Hepatic stellate cell (primary cell): ENCODE data around the gene AFAP1L2.

Source experiments
- DNase-seq: peaks from one replicate; pipeline ENCODE4 v3.0.0; 2011; ENCODE audit warnings: low spot score

The AFAP1L2 gene, protein sequence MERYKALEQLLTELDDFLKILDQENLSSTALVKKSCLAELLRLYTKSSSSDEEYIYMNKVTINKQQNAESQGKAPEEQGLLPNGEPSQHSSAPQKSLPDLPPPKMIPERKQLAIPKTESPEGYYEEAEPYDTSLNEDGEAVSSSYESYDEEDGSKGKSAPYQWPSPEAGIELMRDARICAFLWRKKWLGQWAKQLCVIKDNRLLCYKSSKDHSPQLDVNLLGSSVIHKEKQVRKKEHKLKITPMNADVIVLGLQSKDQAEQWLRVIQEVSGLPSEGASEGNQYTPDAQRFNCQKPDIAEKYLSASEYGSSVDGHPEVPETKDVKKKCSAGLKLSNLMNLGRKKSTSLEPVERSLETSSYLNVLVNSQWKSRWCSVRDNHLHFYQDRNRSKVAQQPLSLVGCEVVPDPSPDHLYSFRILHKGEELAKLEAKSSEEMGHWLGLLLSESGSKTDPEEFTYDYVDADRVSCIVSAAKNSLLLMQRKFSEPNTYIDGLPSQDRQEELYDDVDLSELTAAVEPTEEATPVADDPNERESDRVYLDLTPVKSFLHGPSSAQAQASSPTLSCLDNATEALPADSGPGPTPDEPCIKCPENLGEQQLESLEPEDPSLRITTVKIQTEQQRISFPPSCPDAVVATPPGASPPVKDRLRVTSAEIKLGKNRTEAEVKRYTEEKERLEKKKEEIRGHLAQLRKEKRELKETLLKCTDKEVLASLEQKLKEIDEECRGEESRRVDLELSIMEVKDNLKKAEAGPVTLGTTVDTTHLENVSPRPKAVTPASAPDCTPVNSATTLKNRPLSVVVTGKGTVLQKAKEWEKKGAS

DNA sequence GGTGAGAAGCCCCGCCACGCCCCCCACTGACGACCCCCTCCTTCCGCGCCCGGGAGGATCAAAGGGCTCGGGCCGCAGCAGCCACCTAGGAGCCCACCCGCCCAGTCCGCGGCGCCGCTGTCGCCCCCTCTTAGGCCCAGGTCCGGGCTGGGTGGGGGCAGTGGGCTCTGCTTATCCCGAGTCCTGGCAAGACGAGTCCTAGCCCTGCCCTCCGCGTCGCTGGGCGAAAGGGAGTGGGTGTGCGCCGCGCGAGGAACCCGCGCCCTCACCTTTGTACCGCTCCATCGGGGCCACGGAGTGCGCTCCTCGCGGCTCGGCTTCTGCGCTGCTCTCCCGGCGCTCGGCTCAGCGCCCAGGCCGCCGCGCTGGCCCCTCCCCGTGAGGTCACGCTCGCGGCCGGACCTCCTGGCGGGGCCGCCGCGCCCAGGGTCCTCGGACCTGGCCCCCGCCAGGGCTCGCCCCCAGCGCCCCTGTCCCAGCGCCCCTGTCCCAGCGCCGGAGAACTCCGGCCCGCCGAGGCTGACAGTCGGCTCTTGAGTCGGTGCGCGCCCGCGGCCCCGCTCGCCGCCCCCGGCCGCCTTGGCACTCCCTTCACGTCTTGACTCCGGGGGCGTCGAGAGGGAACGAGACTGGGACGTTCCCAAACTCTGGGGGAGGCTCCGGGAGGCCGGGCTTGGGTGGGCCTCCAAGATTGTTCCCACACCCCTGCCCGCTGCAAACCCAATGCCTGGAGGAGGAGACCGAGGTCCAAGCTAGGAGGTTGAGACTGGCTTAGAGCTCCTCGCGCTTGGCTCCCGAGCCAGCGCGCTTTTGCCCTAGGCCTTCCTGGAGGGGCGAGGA, at the start of gene AFAP1L2:
AFAP1L2 (minus strand) TSS at position 332 of the 840 bp plus-strand sequence; CDS start at position 285, 47 bp downstream.
- peak; percentile 60 for DNase-seq

GRCh38 chr10:114453576-114453975, 49.3 kb upstream of the AFAP1L2 start:
- DNase-seq = no peak

- no peak for DNase-seq
These were observed 44.6 kb upstream of the AFAP1L2 start for GRCh38 chr10:114448897-114449296.

GRCh38 chr10:114445332-114445731, 41.0 kb upstream of the AFAP1L2 start:
- DNase-seq = no peak

GRCh38 chr10:114444819-114445218, 40.5 kb upstream of the AFAP1L2 start:
- DNase-seq = no peak

GRCh38 chr10:114442091-114442630, 37.9 kb upstream of the AFAP1L2 start:
- DNase-seq = no peak

- DNase-seq = no peak
These were observed 36.8 kb upstream of the AFAP1L2 start for GRCh38 chr10:114441107-114441506.

DNA sequence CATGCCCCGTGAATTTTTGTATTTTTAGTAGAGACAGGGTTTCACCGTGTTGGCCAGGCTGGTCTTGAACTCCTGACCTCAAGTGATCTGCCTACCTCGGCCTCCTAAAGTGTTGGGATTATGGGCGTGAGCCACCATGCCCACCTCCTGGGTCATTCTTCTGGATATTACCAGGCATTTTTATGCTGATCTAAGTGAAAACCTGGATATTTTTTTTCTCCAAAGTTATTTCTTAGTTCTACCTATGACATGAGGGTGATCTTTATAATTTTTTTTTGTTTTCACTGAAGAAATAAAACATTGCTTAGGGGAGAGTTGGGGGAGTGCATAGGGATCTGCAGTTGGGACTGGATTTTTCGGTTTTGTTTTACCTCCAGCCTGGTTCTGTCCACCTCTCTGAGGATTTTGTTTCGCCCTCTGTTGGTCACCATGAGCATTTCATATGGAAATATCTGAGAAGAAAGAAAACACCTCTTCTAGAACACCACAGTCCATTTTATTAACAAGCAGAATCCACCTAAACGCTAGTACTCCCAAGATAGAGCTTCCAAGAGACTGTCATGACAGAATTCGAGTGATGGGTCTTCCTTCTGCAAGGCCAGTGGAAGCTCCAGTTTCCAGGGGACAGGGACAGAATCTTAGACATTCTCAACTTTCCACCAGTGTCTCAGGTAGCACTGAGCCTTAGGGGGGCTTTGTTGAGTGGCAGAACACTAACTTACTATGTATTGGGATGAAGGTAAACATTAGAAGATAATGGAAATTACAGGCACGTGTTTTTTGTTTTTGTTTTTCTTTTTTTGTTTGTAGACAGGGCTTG, 33.4 kb upstream of the AFAP1L2 start:
- DNase-seq = peak; percentile 44

- no peak for DNase-seq
These were observed 32.6 kb upstream of the AFAP1L2 start for GRCh38 chr10:114436941-114437340.

GRCh38 chr10:114432566-114433093, 28.3 kb upstream of the AFAP1L2 start:
- no peak for DNase-seq

DNA sequence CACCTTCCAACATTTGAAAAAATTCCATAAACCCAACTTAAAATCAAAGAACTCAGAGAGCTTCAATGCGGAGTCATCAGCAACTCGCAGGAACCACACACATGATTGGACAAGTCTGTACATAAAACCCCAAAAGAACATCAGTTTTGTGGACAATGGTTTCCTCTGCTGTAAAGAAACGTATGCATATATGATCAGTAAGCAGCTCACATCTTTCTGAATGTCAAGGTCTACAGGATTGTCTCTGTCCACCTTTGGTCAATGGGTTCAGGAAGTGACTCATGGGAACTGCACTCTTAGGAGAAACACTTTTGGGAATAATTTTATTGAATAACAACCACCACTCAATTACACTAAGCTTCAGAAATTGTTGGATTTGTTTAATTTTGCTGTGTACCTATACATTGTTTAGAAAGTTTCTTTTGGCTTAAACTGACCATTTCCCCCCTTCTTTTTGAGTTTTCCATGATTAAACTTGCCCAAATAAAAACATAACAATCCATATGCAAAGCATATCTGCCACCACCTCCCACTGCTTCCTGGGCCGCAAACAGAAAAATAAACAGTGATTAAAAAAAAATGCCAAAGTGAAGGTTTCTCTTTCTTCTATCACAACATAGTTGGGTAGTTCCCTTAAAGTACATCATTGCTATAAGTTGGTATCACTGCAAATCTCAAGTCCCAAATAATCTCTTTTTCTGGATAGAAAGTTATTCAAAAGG, 27.3 kb upstream of the AFAP1L2 start:
- DNase-seq = no peak

DNA sequence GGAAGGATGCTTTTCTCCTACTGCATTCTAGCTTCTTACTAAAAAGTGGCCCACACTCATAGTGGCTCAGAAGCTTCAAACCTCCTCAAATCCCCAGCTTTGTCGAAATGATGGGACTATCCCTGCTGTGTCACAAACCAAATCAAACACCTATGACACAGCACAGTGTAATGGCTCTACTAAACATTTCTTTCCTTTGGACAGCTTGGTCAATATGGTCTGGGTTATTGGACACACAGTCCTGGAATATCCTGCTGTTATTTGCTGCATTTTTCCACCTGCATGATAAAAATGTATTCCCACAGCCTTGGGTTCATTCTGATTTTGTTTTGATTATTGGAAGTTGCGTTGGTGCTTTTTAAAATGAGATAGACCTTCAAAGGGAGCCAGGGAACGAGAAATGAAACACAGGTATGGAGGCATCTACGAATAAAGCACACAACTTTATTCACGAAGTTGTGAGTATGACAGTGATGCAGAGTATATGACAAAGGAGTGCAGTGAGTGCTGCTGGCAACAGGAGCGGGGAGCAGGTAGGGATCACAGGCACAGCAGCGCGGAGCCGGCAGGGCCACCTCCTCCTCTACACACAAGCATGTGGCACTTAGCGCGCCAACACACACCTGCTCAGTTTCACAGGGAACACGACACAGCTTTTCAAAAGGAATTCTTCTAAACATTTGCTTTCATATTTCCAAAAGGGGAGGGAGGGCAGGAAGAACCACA, 26.5 kb upstream of the AFAP1L2 start:
- no peak for DNase-seq

DNA sequence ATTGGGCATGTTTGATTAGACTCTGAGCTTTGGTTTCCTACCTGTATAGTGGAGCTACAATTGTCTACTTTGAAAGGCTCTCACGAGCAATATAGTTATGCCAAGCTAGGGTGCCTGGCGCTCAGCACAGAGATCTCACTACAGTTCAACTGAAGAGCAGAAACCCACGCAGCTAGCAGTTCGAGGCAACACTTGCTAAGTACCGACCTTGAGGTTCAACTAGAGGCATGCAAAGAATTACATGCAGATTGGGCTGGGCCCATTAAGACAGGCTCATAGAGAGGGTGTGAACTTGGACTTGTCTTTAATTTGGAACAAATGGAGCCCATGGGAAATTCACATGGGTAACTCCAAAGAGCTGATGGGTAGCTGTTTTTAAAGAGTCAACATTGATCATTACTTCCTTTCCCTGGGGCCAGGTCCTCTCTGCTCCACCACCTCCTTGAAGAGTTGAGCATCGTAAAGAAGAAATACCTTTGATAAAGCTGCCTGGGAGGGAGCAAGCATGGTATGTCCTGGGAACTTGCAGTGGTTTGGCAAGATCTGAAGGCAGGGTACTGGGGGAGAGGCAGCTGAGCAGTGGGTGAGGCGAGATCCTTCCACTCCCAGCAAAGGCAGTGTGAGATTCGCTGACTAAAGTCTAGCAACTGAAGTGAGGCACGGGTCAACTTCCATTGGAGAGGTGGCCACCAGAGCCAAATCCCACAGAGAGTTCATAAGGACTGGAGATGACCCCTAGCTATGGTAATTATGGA, 25.5 kb upstream of the AFAP1L2 start:
- DNase-seq = no peak

DNA sequence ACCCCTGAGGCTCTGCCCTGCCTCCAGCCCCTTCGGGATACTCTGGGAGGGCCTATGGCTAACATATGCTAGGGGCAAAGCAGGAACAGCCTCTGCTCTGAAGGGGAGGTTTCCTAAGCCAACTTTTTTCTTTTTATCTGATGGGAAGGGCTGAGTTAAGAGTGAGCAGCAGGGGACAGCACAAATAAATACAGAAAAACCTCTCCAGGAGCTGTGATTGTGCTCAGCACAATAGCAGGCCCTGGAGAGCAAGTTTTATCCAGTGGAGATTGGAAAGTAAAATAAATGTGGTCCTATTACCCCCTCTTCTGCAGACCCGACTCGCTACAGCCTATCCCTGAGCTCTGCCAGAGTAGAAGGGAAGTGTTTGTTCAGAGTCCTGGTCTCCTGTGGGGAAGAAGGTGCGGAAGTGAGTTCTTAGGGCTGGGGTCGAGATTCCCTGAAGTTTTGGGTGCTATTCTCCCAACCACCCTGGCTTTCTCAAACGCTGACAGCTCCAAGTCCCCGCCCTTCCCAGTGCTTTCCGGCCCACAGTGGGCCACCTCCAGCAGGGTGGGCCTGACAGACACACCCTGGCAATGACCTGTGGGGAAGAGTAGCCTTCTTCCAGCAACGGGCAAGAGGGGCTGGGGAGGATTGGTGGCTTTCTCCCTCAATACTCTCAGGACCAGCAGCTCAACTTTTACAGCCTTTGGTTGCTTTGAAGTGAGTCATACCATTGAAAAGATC, 23.0 kb upstream of the AFAP1L2 start:
- DNase-seq = no peak

DNA sequence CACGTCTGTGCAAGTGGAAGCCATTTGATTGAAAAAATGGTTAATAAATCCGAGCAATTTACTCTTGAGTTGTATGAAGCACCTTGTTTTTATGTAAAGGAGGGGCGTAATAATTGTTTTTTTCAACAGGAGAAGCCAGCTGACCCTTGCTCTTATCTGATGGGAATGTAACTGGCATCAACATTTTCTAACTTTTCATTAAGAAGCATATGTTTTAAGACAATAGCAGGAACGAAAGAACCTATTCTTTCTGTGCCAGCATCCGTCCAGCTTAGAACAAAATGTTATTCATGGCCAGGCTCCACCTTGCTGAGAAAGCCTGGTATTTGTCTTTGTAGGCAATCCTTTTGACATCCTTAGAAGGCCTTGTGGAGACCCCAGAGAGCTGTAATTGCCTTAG, 22.2 kb upstream of the AFAP1L2 start:
- DNase-seq = no peak

DNA sequence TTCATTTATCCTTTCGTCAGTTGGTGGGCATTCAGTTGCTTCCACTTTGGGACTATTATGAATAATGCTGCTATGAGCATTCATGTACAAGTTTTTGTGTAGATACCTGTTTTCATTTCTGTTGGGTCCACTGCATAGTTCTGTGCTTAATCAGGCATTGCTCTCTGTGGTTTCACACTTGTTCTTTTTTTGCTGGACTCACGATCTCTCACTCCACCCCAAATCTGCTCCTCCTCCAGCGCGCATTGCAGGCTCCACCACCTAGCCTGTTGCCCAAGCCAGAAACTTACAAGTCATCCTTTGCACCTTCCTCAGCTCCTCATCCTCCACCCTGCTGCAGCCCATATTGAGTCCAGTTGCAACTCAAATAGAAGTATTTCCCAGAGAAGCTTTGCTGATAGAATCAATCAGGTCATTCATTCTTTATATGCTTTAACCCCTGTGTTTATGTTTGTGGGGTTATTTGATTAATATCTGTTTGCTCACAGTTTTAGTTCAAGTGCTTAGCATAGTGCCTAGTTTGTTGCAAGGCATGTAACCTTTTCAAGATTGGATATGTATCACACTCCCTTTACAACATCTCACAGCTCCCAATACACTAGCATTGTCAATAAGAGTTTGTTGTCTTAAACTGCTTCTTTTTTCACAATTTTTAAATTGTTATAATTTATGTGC, 16.6 kb upstream of the AFAP1L2 start:
- no peak for DNase-seq

GRCh38 chr10:114418109-114418508, 13.8 kb upstream of the AFAP1L2 start:
- no peak for DNase-seq
